Skin epidermis (tissue), 12 donors: Measurements from ENCODE around the gene FOLR1.

Source experiments
- H3K27ac ChIP-seq, 21 experiments: fragments of 200-600 bp; sonication (generic) in 11 of 21; one replicate each; pipeline ENCODE4 v1.5.0; 2020; ENCODE audit warnings: mild to moderate bottlenecking in 3 of 21, inconsistent platforms in 2 of 21, moderate library complexity in 2 of 21
- H3K4me3 ChIP-seq, 7 experiments: fragments of 200-600 bp; sonication (generic) in 2 of 7; one replicate each; pipeline ENCODE4 v1.5.0; 2020; ENCODE audit warnings: inconsistent platforms in 2 of 7, mild to moderate bottlenecking in 2 of 7, moderate library complexity in 1 of 7

The FOLR1 gene

DNA sequence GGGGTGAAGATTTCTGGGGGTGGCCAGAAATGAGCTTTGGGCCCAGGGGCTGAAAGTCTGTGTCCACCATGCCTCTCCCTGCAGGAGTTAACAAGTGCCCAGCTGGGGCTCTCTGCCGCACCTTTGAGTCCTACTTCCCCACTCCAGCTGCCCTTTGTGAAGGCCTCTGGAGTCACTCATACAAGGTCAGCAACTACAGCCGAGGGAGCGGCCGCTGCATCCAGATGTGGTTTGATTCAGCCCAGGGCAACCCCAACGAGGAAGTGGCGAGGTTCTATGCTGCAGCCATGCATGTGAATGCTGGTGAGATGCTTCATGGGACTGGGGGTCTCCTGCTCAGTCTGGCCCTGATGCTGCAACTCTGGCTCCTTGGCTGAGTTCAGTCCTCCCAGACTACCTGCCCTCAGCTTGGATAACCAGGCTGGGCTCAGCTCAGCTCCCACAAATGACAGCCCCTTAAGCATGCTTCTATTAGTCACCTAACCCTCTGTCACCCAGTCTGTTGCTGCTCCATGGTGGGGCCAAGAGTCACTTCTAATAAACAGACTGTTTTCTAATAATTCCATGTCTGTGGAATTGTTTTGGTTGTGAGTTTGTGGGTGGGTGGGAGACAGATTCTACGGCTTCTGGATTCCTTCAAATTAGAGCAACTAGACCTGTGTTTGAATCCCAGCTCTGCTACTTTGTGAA, 29.6 kb downstream of the FOLR1 start:
- H3K4me3 ChIP-seq: no peak overlapping the region
- H3K27ac ChIP-seq: peak overlapping the region in 1 of 21 experiments; percentile 92

DNA sequence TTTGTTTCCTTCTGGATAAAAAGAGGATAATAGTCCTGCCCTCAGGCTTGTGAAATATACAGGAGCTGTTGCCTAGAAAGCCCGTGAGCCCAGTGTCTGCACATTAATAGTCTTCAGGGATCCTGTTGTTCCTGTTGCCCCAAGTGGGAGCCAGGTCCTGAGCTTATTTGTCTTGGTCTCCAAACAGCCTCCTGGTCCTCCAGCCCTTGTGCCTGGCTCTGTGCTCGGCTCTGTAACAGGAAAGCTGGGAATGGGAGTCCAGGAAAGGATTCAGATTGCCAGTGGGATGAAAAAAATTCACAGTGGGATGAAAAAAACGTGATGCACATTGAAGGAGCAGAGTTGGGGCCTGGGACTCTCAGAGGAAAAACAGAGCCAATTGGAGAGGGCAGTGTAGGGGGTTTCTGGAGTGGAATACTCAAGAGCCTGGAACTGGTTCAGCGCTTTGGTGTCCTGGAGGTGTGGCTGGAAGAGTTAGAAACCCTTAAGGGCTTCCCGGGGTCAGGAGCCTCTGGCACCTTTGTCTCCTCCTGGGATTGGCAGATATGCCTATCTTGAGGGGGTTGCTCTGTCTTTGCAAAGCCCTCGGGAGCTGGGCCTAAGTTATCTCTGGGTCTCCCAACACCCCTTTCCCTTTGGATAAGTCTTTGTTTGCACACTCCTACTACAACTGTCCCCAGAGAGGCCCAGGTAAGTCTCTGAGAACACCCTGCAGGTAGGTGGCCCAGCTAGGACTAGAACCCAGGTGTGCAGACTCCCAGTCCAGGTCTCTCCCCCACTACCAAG, 30.4 kb downstream of the FOLR1 start:
- peak overlapping the region in 6 of 7 experiments; percentile 63 to 89 (median 80) for H3K4me3 ChIP-seq

GRCh38 chr11:72222907-72223614, 31.1 kb downstream of the FOLR1 start:
- Histone ChIP-seq H3K4me3 (peak overlapping the region; percentile 63 to 89 (median 81)), H3K27ac (peak overlapping the region; percentile 43 to 97 (median 91))

More for the DNA sequence above, 30.4 kb downstream of the FOLR1 start:
- peak overlapping the region in 20 of 21 experiments; percentile 7 to 97 (median 90) for H3K27ac ChIP-seq

DNA sequence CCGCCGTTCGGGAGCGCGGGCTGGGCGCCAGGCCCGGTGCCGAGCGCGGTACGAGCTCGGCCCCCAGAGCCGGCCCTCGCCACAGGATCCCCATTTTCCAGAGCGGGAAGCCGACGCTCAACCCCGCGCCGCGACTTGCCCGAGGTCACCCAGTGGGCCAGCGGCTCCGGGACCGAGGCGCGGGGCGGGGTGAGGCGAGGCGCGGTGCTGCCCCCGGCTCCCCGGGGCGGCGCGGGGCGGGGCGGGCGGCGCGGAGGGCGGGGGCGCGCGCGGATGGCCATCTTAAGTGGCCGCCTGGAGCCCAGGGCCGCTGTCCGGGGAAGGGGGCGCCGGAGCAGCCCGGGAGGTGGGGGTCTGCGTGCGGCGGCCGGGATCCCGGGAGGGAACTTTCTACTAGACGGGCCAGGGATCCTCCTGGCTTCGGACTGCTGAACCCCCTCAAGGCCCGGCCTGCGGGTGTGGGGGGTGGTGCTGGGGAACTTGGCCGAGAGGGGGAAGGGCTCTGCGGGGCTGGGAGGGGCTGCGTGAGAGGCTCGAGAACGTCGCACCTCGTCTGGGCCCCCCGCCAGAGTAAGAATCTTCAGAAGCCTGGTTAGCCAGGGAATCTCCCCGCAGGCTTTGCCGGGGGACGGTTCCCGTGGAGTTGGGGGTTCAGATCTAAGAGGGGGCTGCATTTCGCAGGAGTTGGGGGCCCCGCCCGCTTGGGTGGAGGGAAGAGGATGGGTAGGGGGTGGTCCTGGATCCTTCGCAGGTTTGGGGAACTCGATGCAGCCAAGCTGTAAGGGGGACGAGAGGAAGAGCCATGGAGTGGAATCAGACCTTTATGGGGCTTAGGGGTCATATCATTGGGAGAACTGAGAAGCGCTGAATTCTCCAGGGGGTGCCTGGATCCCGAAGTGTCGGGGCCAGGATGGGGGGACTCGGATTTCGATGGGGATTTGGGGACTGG, 31.9 kb downstream of the FOLR1 start:
- H3K27ac ChIP-seq: peak overlapping the region; percentile 43 to 97 (median 91)
- peak overlapping the region; percentile 63 to 89 (median 81) for H3K4me3 ChIP-seq

- Histone ChIP-seq H3K4me3 (peak within 1 kb of the TSS; percentile 63 to 89 (median 81)), H3K27ac (peak within 1 kb of the TSS; percentile 23 to 97 (median 91))
Observed at GRCh38 chr11:72224564-72225410, 32.8 kb downstream of the FOLR1 start, which contains the start of gene INPPL1. TSS of gene INPPL1 (plus strand) at chr11:72224767. CDS start at chr11:72224985, 218 bp downstream.

DNA sequence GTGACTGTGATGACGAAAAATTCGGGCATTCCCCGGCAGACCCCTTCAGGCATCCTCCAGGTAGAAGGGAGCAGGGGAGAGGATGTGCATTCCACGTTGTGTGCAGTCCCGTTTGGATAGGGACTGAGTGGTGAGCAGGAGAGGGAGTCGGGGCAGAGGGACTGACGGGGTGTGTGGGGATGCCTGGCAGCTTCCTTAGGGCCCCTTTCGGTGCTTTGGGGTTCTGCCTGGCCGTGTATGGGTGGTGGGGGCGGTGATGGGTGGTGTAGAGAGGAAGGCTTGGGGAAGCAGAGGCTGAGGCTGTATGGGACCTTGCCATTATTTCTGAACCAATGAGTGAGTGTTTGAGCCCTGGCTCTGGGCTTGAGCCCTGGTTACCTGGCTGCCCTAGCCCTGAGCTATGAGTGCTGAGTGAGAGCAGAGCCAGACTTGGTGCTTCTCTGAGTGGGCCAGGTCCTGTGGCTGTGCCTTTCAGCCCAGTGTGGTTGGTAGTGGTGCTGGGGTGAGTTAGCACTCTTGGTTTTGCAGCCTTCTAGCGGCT, 33.5 kb downstream of the FOLR1 start:
- peak overlapping the region; percentile 63 to 89 (median 81) for H3K4me3 ChIP-seq
- peak overlapping the region in 20 of 21 experiments; percentile 78 to 97 (median 92) for H3K27ac ChIP-seq

DNA sequence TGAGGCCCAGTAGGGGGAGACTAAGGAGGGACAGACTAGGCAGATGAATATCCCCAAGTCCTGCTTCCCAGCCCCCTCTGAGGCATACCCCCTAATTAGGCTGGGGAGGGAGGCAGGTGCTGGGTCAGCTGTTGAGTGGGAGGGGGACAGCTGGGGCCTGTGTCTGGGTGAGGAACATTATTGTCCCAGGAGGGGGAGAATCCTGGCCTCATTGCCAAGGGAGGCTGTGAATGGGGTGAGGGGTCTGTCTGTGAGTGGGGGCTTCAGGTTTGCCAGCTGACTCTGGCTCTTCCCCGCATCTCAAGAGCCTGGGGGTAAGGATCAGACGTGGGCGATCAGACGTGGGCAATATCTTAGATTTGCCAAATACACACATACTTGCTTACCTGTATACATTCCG, 34.8 kb downstream of the FOLR1 start:
- peak overlapping the region in 3 of 21 experiments; percentile 2 to 31 (median 5) for H3K27ac ChIP-seq
- no peak overlapping the region for H3K4me3 ChIP-seq

GRCh38 chr11:72227316-72228228, 35.6 kb downstream of the FOLR1 start:
- no peak overlapping the region for H3K4me3 ChIP-seq
- peak overlapping the region in 3 of 21 experiments; percentile 3 to 41 (median 25) for H3K27ac ChIP-seq

- H3K4me3 ChIP-seq: no peak overlapping the region
- H3K27ac ChIP-seq: peak overlapping the region in 3 of 21 experiments; percentile 3 to 41 (median 25)
Observed at GRCh38 chr11:72228229-72228843, 36.4 kb downstream of the FOLR1 start.

GRCh38 chr11:72228844-72229231, 36.9 kb downstream of the FOLR1 start:
- Histone ChIP-seq H3K4me3 (no peak overlapping the region), H3K27ac (no peak overlapping the region)

- Histone ChIP-seq H3K4me3 (no peak overlapping the region), H3K27ac (no peak overlapping the region)
Observed at GRCh38 chr11:72229336-72229924, 37.5 kb downstream of the FOLR1 start.

- H3K4me3 ChIP-seq: no peak overlapping the region
- H3K27ac ChIP-seq: no peak overlapping the region
Observed at GRCh38 chr11:72229925-72230763, 38.2 kb downstream of the FOLR1 start.

DNA sequence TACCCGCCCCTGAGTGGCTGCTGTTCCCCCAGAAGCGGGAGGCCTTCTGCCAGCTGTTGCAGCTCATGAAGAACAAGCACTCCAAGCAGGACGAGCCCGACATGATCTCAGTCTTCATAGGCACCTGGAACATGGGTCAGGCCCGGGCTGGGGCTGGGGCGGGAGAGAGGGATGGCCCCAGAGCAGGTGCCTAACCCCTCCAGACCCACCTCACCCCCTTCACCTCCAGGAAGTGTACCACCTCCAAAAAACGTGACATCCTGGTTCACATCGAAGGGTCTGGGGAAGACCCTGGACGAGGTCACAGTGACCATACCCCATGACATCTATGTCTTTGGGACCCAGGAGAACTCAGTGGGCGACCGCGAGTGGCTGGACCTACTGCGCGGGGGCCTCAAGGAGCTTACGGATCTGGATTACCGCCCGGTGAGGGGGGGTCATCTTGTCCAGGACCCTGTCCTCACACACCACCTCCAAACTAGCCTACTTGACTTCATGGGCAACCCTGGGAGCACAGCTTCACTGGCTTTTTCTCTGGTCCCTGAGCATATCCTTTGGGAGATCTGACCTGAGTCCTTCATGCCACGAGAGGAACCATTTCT, 38.9 kb downstream of the FOLR1 start:
- no peak overlapping the region for H3K4me3 ChIP-seq
- H3K27ac ChIP-seq: no peak overlapping the region

DNA sequence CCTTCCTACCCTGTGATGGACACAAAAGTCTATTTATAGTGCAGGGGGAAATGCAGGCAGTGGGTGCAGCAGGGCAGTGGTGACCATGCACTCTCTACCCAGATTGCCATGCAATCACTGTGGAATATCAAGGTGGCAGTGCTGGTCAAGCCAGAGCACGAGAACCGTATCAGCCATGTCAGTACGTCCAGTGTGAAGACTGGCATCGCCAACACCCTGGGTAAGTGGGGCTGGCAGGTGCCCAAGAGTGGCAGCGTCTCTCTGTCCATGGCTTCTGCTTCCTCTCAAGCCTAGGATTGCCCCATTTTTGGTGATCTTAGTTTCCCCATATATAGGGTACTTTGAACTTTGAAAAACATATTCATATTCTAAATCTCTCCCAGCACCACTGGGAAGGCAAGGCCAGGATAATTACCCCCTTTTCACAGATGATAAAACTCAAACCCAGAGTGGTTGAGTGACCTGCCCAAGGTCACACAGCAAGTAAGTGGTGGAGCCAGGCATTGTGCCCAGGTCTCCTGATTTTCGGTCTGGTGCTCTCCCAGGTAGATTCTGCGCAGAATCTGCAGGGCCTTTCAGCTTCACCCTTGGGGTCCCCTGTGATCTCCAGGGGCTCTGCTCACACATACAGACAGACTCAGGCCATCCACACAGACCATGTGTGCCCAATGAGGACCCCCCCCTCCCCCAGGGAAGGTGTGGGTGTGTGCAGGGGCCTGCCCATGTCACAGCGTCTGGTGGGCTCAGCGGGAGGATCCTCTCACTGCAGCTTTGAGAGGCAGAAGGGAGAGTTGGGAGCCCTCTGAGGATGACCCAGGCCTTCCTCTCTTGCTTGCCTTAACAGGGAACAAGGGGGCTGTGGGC, 39.7 kb downstream of the FOLR1 start:
- H3K27ac ChIP-seq: no peak overlapping the region
- no peak overlapping the region for H3K4me3 ChIP-seq
